ENCODE measurements around the gene GPR37L1.
"Not testable (repeated sequence)": the region's sequence is repeated elsewhere in the genome, so short reads cannot be mapped to it uniquely, and the experiment has no call there.

Gene GPR37L1

DNA sequence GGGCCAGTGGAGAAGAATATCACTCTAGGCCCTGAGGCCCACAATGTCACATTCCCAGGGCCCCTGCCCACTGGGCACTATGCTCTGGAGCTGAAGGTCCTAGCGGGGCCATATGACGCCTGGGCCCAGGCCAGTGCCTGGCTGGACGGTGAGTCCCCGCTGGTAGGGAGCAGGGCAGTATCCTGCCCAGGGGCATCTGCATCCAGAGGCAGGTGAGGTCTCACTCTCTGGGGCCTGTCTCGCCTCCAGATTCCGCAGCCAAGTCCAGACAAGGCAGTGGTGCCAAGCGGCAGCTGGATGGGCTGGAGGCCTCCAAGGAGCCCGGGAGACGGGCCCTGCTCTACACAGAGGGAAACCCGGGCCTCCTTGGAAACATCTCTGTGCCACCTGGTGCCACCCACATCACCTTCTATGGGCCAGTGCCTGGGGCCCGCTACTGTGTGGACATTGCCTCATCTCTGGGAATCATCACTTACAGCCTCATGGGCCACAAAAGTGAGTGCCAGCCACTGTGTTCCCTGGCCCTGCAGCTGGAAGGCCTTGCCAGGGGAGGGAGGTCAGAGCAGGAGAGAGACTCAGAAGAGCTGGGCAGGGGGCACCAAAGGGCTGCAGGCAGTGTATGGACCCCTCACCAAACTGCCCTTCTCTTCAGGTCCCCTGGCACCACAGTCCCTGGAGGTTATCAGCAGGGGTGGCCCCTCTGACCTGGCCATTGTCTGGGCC lies 48.7 kb downstream of the GPR37L1 start:
- no peak for DNase-seq (ENCODE audit: low spot score)

GRCh38 chr1:202172015-202172355 lies 49.3 kb downstream of the GPR37L1 start:
- no peak for DNase-seq (ENCODE audit: low spot score)

DNA sequence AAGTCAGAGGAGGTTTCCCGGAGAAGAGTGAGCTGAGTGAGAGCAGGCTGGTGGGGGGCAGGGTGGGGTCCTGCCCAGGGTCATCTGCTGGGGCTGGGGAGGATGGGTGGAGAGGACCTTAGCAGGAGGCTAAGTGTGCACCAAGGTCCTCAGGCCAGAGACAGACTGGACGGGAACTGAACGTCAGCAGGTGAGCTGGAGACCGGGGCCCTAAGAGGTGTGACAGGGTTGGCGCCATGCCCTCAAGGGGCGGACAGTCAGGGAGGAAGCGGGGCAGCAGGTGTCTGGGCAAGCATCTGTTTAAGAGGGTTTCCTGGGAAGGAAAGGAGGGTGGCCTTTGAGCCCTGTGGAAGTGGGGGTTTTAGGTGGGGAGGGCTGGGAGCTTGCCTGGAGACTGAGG lies 51.3 kb downstream of the GPR37L1 start:
- DNase-seq (ENCODE audit: low spot score) = no peak

GRCh38 chr1:202176949-202177927 lies 54.5 kb downstream of the GPR37L1 start:
- no peak for DNase-seq (ENCODE audit: low spot score)

DNA sequence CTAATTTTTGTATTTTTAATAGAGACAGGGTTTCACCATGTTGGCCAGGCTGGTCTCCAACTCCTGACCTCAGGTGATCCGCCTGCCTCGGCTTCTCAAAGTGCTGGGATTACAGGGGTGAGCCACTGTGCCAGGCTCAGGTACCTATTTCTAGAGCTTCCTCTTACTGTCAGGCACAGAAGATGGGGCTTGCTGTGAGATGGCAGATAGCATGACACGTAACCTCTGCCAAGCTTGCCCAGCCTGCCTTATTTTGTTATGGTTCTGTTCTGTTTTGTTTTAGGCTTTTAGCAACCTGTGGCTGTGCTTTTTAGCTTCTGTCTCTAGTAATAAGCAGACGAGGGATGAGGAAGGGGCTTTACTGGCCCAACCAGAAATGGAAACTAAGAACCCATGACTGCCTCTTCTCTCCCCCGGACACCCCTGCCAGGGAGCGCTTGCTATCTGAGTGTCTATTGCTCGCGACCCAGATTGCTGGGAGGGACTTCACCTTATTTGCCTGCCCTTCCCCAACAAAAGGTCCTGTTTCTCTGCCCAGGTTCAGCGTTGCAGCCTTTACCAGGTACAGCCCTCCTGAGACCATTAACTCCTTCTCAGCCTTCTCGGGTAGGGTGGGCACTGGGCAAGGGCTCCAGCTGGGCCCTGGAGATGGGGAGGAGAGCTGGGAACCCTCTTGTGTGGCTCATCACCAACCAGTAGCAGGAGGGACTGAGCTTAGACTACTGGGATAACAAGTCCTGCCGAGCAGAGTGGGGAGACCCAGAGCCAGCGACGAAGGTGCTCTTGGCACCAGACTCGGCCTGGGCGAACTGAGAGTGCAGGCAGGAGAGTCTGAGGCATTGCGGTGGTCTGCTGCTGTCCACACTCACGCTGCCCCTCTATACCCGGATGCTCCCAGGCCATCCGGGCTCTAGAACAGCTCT lies 57.4 kb downstream of the GPR37L1 start:
- no peak for DNase-seq (ENCODE audit: low spot score)

DNA sequence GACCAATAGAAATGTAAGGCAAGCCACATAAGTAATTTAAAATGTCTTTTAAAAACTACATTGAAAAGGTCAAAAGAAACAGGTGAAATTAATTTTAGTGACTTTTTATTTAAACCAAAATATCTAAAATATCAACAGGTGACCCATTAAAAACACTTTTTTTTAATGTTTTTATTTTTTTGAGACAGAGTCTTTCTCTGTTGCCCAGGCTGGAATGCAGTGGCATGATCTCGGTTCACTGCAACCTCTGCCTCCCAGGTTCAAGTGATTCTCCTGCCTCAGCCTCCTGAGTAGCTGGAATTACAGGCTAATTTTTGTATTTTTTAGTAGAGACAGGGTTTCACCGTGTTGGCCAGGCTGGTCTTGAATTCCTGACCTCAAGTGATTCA lies 58.0 kb downstream of the GPR37L1 start:
- not testable (repeated sequence) for DNase-seq (ENCODE audit: low spot score)

DNA sequence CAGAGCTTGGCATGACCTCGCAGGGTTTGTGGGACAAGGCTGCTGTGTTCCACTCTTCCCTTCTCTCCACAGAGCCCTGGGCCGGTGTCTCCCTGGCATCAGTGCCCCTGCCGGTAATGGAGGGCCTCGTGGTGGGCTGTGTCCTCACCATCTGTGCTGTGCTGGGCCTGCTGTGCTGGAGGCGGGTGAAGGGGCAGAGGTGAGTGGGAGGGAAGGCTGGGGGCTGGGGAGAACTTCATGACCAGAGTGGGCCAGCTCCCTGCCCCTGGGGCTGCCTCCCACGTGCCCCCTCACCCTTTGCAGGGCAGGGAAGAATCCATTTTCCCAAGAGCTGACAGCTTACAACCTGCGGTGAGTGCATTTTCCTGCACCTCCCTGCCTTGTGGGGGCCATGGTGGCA lies 58.9 kb downstream of the GPR37L1 start:
- no peak for DNase-seq (ENCODE audit: low spot score)

DNA sequence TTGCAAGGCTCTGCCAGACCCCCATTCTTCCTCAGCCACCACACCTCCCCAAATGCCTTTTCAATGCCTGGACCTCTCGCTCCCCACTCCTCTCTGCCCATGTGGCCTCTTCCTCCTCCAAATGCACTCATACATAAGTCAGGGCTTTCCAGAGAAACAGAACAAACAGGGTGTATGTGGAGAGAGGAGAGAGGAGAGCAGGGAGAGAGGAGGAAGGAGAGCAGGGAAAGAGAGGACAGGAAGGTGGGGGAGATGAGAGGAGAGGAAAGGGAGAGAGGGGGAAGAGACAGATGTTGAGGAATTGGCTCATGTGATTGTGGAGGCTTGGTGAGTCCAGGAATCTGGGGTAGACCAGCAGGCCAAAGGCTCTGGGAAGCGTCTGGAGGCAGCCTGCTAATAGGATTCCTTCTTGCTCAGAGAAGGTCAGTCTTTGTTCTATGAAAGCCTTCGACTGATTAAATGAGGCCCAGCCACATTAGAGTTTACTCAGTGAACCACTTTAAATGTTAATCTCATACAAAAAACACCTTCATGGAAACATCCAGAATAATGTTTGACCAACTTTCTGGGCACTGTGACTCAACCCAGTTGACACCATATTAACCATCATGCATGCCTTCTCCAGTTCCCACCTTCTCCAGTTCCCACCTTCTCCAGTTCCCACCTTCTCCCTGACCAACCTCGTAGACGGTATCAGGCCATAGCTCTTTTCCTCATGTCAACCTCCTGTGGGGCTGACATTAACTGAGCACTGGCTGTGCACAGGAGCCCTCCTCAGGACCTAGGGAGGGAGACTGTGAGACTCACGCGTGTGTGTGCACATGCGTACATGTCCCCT lies 59.5 kb downstream of the GPR37L1 start:
- no peak for DNase-seq (ENCODE audit: low spot score)

Measured in pons (tissue), 1 donor.